Skeletal muscle satellite cell (primary cell): ENCODE data around the gene LCOR.

Experiments
- H3K27me3 ChIP-seq: 2 replicates; pipeline ENCODE4 v1.7.0; 2013; ENCODE audit warnings: low read length; ENCODE audit not compliant: control insufficient read depth, insufficient read depth
- H3K36me3 ChIP-seq: 2 replicates; pipeline ENCODE4 v1.7.0; 2013; ENCODE audit warnings: mild to moderate bottlenecking, control low read depth, low read length; ENCODE audit not compliant: insufficient read depth
- H3K4me1 ChIP-seq: 2 replicates; pipeline ENCODE4 v1.7.0; 2013; ENCODE audit warnings: low read length; ENCODE audit not compliant: control insufficient read depth, insufficient read depth
- H3K4me2 ChIP-seq: 2 replicates; pipeline ENCODE4 v1.7.0; 2013; ENCODE audit warnings: mild to moderate bottlenecking, low read length
- H3K4me3 ChIP-seq: 2 replicates; pipeline ENCODE4 v1.7.0; 2013; ENCODE audit warnings: low read length
- H3K9ac ChIP-seq: 2 replicates; pipeline ENCODE4 v1.7.0; 2013; ENCODE audit warnings: mild to moderate bottlenecking, low read depth, low read length, moderate library complexity
- H3K9me3 ChIP-seq: replicated peaks from 2 replicates; pipeline ENCODE4 v1.7.0; 2013; ENCODE audit warnings: mild to moderate bottlenecking, control low read depth, low read length

The LCOR gene

DNA sequence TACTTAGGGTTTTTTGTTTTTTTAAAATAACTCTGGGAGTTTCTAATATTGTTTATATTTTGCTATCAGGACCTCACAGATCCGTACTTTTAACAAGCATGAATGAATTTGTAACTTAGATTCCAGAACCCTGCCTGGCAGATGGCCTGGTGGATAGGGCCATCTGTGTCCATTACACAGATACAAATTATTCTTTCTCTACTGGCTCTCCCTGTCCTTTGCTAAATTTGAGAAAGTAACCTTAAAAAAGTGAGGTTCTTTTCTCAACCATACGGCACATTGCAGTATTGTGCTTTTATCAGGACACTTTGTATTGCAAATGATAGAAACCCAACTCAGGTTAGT lies 26.6 kb downstream of the LCOR start:
- Histone ChIP-seq H3K9me3 (no peaks in the 10 kb centered on the region), H3K9ac (no peak overlapping the region), H3K4me2 (no peak overlapping the region), H3K27me3 (no peaks in the 10 kb centered on the region), H3K4me1 (peaks cover 21% of the 10 kb centered on the region), H3K36me3 (no peaks in the 10 kb centered on the region), H3K4me3 (no peak overlapping the region)

DNA sequence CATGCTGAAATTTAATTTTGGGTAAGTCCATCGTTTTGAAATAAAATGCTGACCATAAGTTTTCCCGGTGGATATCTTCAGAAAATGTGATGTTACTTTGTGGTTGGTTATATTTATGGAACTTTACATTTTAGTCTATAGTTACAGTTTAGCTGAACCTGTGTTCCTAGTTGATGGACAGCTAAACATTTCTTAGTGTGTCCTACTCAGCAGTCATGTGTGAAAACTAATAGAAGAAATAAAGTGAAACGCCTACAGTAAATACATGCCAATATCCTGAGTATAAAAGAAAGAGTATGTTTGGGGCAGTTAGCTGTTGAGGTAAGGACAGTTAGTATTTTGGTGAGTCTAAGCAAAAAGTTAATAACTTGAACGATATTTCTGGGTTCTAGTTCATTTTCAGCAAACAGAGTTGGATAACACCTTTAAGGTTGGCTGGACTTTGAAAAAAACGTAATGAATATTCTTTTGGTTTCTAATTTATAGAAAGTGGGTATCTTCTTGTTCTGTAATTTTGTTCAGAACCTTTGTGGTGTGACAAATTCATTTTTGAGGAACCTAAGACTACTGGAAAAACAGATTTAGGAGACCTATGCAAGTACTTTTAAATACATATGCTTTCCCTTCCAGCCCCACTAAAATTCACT lies 28.7 kb downstream of the LCOR start:
- Histone ChIP-seq H3K9me3 (no peaks in the 10 kb centered on the region), H3K9ac (no peak overlapping the region), H3K36me3 (no peaks in the 10 kb centered on the region), H3K27me3 (no peaks in the 10 kb centered on the region), H3K4me2 (no peak overlapping the region), H3K4me1 (peaks cover 35% of the 10 kb centered on the region), H3K4me3 (no peak overlapping the region)

DNA sequence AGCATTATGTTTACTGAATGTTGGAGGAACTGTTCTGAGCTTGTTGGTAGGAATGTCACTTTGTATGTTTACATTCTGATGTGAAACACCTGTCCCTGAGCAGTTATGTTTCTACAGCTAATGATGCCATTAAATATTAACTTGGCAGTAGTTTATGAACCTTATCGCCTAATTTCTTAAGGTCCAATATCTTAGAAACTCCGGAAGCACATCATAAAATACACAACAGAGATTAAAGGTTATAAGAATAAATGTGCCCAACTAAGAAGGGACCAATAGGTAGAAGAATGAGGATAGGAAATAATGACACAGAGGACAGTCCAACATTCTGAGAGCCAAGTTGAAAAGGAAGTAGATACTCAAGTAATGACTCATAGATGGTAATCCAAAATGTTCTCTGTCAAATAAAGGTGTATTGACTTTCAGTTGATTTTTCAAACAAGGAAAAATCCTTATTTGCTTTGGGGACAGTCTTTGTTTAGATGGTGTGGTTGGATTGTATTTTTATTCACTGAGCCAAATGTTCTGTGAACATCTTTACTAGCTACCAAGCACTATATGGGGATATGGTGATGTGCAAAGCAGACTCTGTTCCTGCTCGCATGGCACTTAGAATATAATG lies 31.9 kb downstream of the LCOR start:
- H3K4me1 ChIP-seq: peaks cover 17% of the 10 kb centered on the region
- no peaks in the 10 kb centered on the region for H3K36me3 ChIP-seq
- peak overlapping the region; percentile 62 for H3K4me2 ChIP-seq
- H3K9me3 ChIP-seq: no peaks in the 10 kb centered on the region
- no peaks in the 10 kb centered on the region for H3K27me3 ChIP-seq
- H3K9ac ChIP-seq: no peak overlapping the region
- peak overlapping the region; percentile 36 for H3K4me3 ChIP-seq

DNA sequence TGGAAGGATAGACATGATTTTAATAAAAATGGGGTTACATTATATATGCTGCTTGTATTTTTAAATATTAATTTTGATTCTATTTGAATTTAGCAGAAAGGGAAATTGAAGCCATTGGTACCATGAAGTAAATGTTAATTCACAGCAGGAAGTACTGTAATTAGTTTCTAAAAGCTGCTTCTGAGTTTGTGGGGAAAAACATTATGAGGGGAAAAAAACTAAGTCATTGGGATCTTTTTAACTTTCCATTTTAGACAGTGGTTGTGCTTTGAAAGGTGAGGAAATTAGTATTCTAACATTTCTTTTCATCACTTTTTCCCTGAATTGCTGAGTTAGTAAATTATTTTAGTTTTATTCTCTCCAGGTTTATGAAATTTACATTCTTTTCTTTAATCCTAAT lies 41.0 kb downstream of the LCOR start:
- no peaks in the 10 kb centered on the region for H3K27me3 ChIP-seq
- no peak overlapping the region for H3K4me3 ChIP-seq

DNA sequence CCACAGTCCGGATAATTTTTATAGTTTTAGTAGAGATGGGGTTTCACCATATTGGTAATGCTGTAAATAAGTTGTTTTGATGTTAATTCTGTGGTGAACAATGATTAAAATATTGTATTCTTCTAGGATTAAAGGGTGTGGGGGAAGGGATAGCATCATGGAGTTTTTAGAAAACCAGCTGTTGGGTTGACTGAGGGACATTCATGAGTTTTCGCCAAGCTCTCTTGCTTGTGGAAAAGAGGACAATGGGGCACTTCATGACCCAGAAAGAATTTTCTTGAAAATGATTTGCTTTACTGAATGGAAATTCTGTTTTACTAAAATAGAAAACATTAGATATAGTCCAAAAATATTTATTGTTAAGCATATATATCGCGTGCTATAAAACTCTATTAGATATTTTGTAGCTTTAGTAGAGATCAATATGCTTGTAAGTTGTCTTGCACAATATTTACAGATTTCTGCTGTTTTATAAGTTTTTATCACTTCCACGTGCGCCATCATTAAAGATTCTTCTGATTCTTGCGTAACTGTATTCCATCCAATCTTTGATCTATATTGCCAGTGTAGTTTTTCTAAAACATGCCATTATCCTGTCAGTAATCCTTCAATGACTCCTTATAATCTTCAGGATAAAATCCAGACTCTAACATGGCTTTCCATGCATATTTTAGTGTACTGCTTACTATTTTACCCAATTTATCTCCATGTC lies 41.8 kb downstream of the LCOR start:
- Histone ChIP-seq H3K4me2 (no peak overlapping the region), H3K4me3 (no peak overlapping the region), H3K27me3 (no peaks in the 10 kb centered on the region), H3K9ac (no peak overlapping the region), H3K4me1 (no peaks in the 10 kb centered on the region), H3K9me3 (no peaks in the 10 kb centered on the region), H3K36me3 (no peaks in the 10 kb centered on the region)

More for the DNA sequence above, 41.0 kb downstream of the LCOR start:
- Histone ChIP-seq H3K4me2 (no peak overlapping the region), H3K9ac (no peak overlapping the region), H3K36me3 (no peaks in the 10 kb centered on the region), H3K4me1 (no peaks in the 10 kb centered on the region), H3K9me3 (no peaks in the 10 kb centered on the region)

- H3K4me3 ChIP-seq: no peak overlapping the region
- H3K4me1 ChIP-seq: peaks cover 6% of the 10 kb centered on the region
- no peaks in the 10 kb centered on the region for H3K36me3 ChIP-seq
- H3K27me3 ChIP-seq: no peaks in the 10 kb centered on the region
- H3K9ac ChIP-seq: no peak overlapping the region
- no peak overlapping the region for H3K4me2 ChIP-seq
- H3K9me3 ChIP-seq: no peaks in the 10 kb centered on the region
These were observed 46.0 kb downstream of the LCOR start for GRCh38 chr10:96878057-96878456.

DNA sequence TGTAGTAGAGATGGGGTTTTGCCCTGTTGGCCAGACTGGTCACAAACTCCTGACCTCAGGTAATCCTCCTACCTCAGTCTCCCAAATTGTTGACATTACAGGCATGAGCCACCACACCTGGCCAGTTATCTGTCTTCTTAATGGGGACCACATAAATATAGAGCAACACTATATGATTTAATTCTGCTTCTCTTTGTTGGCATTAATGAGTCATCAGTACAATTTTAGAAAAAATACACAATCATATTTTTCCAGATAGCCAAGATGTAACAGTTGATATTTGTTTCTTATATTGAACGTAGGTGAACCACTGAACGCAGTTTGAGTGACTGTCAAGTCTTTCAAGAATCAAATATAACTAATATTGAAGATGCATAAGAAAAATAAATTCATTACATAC lies 48.5 kb downstream of the LCOR start:
- Histone ChIP-seq H3K4me1 (peaks cover 6% of the 10 kb centered on the region), H3K27me3 (no peaks in the 10 kb centered on the region), H3K9me3 (no peaks in the 10 kb centered on the region), H3K4me2 (no peak overlapping the region), H3K36me3 (no peaks in the 10 kb centered on the region), H3K4me3 (no peak overlapping the region), H3K9ac (no peak overlapping the region)

GRCh38 chr10:96889415-96890171 lies 57.5 kb downstream of the LCOR start:
- H3K9ac ChIP-seq: no peak overlapping the region
- no peak overlapping the region for H3K4me3 ChIP-seq
- H3K36me3 ChIP-seq: peaks cover 5% of the 10 kb centered on the region
- no peaks in the 10 kb centered on the region for H3K9me3 ChIP-seq
- H3K27me3 ChIP-seq: no peaks in the 10 kb centered on the region
- no peak overlapping the region for H3K4me2 ChIP-seq
- H3K4me1 ChIP-seq: no peaks in the 10 kb centered on the region

DNA sequence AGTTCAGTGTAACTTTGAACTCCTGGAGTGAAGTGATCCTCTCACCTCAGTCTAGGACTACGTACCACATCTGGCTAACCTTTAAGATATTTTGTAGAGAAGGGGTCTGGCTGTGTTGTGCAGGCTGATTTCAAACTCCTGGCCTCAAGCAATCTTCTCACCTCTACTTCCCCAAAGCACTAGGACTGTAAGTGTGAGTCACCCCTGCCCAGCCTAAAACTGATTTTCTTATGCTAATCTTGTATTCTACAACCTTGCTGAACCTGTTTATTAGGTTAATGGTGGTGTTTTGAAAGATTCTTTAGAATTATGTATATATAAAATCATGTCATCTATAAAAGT lies 58.0 kb downstream of the LCOR start:
- Histone ChIP-seq H3K4me2 (no peak overlapping the region), H3K9ac (no peak overlapping the region), H3K4me1 (no peaks in the 10 kb centered on the region), H3K9me3 (no peaks in the 10 kb centered on the region), H3K36me3 (peaks cover 5% of the 10 kb centered on the region), H3K27me3 (no peaks in the 10 kb centered on the region), H3K4me3 (no peak overlapping the region)

GRCh38 chr10:96890580-96890979 lies 58.5 kb downstream of the LCOR start:
- H3K4me2 ChIP-seq: no peak overlapping the region
- H3K9ac ChIP-seq: no peak overlapping the region
- H3K36me3 ChIP-seq: peaks cover 5% of the 10 kb centered on the region
- no peaks in the 10 kb centered on the region for H3K4me1 ChIP-seq
- H3K27me3 ChIP-seq: no peaks in the 10 kb centered on the region
- H3K4me3 ChIP-seq: no peak overlapping the region
- no peaks in the 10 kb centered on the region for H3K9me3 ChIP-seq

DNA sequence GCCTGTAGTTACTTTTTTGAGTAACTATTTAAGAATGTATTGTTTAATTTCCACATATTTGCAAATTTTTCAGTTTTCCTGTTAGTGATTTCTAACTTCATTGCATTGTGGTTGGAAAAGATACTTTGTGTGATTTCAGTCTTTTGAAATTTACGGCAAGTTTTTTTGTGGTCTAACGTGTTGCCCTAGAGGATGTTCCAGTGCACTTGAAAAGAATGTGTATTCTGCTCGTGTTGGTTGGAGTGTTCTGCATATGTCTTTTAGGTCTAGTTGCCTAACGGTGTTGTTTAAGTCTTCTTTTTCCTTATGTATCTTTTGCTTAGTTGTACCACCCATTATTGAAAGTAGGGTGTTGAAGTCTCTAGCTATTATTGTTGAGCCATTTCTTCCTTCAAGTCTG lies 59.7 kb downstream of the LCOR start:
- Histone ChIP-seq H3K27me3 (no peaks in the 10 kb centered on the region), H3K4me2 (no peak overlapping the region), H3K9ac (no peak overlapping the region), H3K4me1 (no peaks in the 10 kb centered on the region), H3K9me3 (no peaks in the 10 kb centered on the region), H3K4me3 (no peak overlapping the region), H3K36me3 (peaks cover 5% of the 10 kb centered on the region)
